ENCODE measurements around the gene ALAD.

GRCh38 chr9:113368348-113368981, 32.6 kb downstream of the ALAD start:
- TF ChIP-seq POLR2A (IDR thresholded peaks at IDR 0.05; ENCODE audit: low read depth, low read length) (no peak), TAF1 (IDR thresholded peaks at IDR 0.05; ENCODE audit: low read depth, low read length) (no peak), POLR2AphosphoS5 (IDR thresholded peaks at IDR 0.05; ENCODE audit: low read depth, low read length) (no peak), POU2F2 (IDR thresholded peaks at IDR 0.05; ENCODE audit: low read depth, low read length) (no peak), SPI1 (IDR thresholded peaks at IDR 0.05; ENCODE audit: low read depth, low read length) (no peak)
